GM12878 (cell line): ENCODE results near the gene ERN1. TPM values are rescaled to one million over a fixed set of nuclear protein-coding genes. Genes with fewer than 3 reads are reported as not detected.

ENCODE experiments used
- BCLAF1 ChIP-seq: fragments of 450-650 bp; IDR thresholded peaks from 2 replicates; pipeline ENCODE4 v1.6.1; 2017; ENCODE audit warnings: antibody characterized with exemption, mild to moderate bottlenecking, moderate library complexity
- BRCA1 ChIP-seq: IDR thresholded peaks from 2 replicates; pipeline ENCODE4 v1.6.1; 2011; ENCODE audit warnings: low read depth, low read length, improper control_type of control experiment
- FOXM1 ChIP-seq: IDR thresholded peaks from 2 replicates; pipeline ENCODE4 v1.6.1; 2012; ENCODE audit warnings: low read depth, mild to moderate bottlenecking, inconsistent platforms, low read length, moderate library complexity
- GABPA ChIP-seq: IDR thresholded peaks from 2 replicates; pipeline ENCODE4 v1.6.1; 2014; ENCODE audit warnings: antibody characterized with exemption, low read depth, mild to moderate bottlenecking, inconsistent platforms
- JUND ChIP-seq: IDR thresholded peaks from 2 replicates; pipeline ENCODE4 v1.6.1; 2012; ENCODE audit warnings: low read depth, mild to moderate bottlenecking, low read length, improper control_type of control experiment, moderate library complexity
- KDM1A ChIP-seq: fragments of 200-600 bp; sonication (generic); IDR thresholded peaks from 2 replicates; pipeline ENCODE4 v1.6.1; 2016; ENCODE audit warnings: borderline replicate concordance
- MAX ChIP-seq: IDR thresholded peaks from 2 replicates; pipeline ENCODE4 v1.6.1; 2012; ENCODE audit warnings: low read depth, low read length, improper control_type of control experiment
- PML ChIP-seq: IDR thresholded peaks from 2 replicates; pipeline ENCODE4 v1.6.1; 2012; ENCODE audit warnings: low read length, inconsistent platforms
- PRDM15 ChIP-seq: fragments of 450-650 bp; formaldehyde crosslinking; IDR thresholded peaks from 2 replicates; pipeline ENCODE4 v1.4.0; 2020; ENCODE audit warnings: mild to moderate bottlenecking, moderate library complexity
- SMC3 ChIP-seq: IDR thresholded peaks from 2 replicates; pipeline ENCODE4 v1.6.1; 2011; ENCODE audit warnings: low read length, improper control_type of control experiment, borderline replicate concordance
- SREBF1 ChIP-seq: IDR thresholded peaks from 2 replicates; pipeline ENCODE4 v1.6.1; 2012; ENCODE audit warnings: mild to moderate bottlenecking, low read length
- SREBF2 ChIP-seq: IDR thresholded peaks from 2 replicates; pipeline ENCODE4 v1.6.1; 2012; ENCODE audit warnings: mild to moderate bottlenecking, low read length
- STAT3 ChIP-seq: IDR thresholded peaks from 2 replicates; pipeline ENCODE4 v1.6.1; 2011; ENCODE audit warnings: low read depth, low read length, improper control_type of control experiment
- TBL1XR1 ChIP-seq: IDR thresholded peaks from 2 replicates; pipeline ENCODE4 v1.6.1; 2012; ENCODE audit warnings: low read depth, low read length, improper control_type of control experiment
- TCF12 ChIP-seq: IDR thresholded peaks from 2 replicates; pipeline ENCODE4 v1.6.1; 2011; ENCODE audit warnings: low read depth, mild to moderate bottlenecking, low read length
- TCF7 ChIP-seq: IDR thresholded peaks from 2 replicates; pipeline ENCODE4 v1.6.1; 2014; ENCODE audit warnings: antibody characterized with exemption, borderline replicate concordance
- WRNIP1 ChIP-seq: IDR thresholded peaks from 2 replicates; pipeline ENCODE4 v1.6.1; 2011; ENCODE audit warnings: low read depth, low read length, improper control_type of control experiment, borderline replicate concordance
- ZBTB4 ChIP-seq: fragments of 450-650 bp; formaldehyde crosslinking; IDR thresholded peaks from 2 replicates; pipeline ENCODE4 v1.4.0; 2022; ENCODE audit warnings: mild to moderate bottlenecking, moderate library complexity
- polyA plus RNA-seq, 11 experiments: library from polyadenylated mRNA; depleted of rRNA in 4 of 11; unstranded in 6 of 11; stranded (reverse) in 5 of 11; fragments of >200 nt; fragmentation: Nextera tagmentation in 4 of 11; fragmentation: Illumina TruSeq in 1 of 11; extraction: Ambion mirVana in 4 of 11; extraction: Trizol in 1 of 11; gene quantifications; 1 replicate in 1 of 11; 2 replicates in 10 of 11; pipeline versions ENCODE4 v1.2.1 to v1.2.3, GENCODE V29; 2011 to 2016; ENCODE audit warnings: inconsistent platforms in 2 of 11, missing spikeins in 2 of 11, low read depth in 1 of 11
- total RNA-seq, 4 experiments: library from RNA; depleted of rRNA in 3 of 4; stranded (reverse); fragments of >200 nt in 3 of 4; fragmentation: Illumina TruSeq in 1 of 4; extraction: Trizol in 1 of 4; gene quantifications; 2 replicates each; pipeline versions ENCODE4 v1.2.1 to v1.2.3, GENCODE V29; 2013 to 2021

ERN1 gene
- total and polyA plus RNA-seq, 10 of the 15 experiments (the other 5 are each of a cell fraction or from before 2014, with no cell fraction given): 2.6 to 19.2 (median 7.6) TPM

GRCh38 chr17:64145751-64146417, 15.9 kb upstream of the ERN1 start (continued):
- 0 out of 2 replicates have a peak, but pooled peaks have one; percentile 2 for TF ChIP-seq JUND
- TF ChIP-seq MAX: peak; percentile 97
- TF ChIP-seq TBL1XR1: 0 out of 2 replicates have a peak, but pooled peaks have one; percentile 49
- TF ChIP-seq PML: peak; percentile 100
- 0 out of 2 replicates have a peak, but pooled peaks have one; percentile 75 for TF ChIP-seq WRNIP1
- TF ChIP-seq SREBF2: no peak
- no peak for TF ChIP-seq BCLAF1
- TF ChIP-seq SMC3: no peak
- peak; percentile 80 for TF ChIP-seq FOXM1
- no peak for TF ChIP-seq KDM1A
- no peak; the same call in 1 of the 2 replicates for TF ChIP-seq TCF7
- no peak for TF ChIP-seq BRCA1
- no peak for TF ChIP-seq SREBF1
- peak; percentile 56; the same call in 1 of the 2 replicates for TF ChIP-seq PRDM15 (CRISPR knock-in tag)
- no peak for TF ChIP-seq ZBTB4
- peak; percentile 70; the same call in 1 of the 2 replicates for TF ChIP-seq TCF12
- TF ChIP-seq GABPA: 0 out of 2 replicates have a peak, but pooled peaks have one; percentile 39
- peak; percentile 58; the same call in 1 of the 2 replicates for TF ChIP-seq STAT3
